HG03469 (cell line): ENCODE data around the gene TRIM17.

ENCODE experiments used
- ATAC-seq: cut with Tn5 transposase; IDR thresholded peaks from one replicate; pipeline ENCODE4 v1.9.1; 2021; ENCODE audit warnings: mild to moderate bottlenecking, moderate library complexity, moderate number of reproducible peaks; ENCODE audit not compliant: unreplicated experiment

Gene TRIM17

DNA sequence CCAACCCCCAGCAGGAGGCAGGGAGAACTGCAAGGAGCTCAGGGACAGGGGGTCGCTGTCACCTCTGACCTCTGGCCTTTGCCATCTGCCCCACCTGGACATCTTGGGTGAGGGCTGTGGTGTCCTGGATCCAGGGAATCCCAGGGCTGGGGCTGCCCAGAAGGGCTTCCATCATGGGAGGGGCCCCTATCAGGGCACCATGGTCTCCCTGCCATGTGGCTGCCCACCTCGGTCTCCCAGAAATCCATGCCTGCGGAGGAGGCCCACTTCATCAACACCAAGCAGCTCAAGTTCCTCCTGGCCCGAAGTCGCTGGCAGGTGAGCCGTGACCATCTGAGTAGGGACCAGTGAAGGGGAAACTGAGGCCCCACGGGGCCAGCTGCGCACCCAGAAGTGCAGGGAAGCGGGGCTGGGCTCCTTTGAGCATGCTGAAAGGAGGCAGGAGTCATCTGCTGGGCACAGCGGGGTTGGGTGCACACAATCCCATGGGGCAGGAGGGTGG is 46.2 kb downstream of the TRIM17 start:
- ATAC-seq: no peak

DNA sequence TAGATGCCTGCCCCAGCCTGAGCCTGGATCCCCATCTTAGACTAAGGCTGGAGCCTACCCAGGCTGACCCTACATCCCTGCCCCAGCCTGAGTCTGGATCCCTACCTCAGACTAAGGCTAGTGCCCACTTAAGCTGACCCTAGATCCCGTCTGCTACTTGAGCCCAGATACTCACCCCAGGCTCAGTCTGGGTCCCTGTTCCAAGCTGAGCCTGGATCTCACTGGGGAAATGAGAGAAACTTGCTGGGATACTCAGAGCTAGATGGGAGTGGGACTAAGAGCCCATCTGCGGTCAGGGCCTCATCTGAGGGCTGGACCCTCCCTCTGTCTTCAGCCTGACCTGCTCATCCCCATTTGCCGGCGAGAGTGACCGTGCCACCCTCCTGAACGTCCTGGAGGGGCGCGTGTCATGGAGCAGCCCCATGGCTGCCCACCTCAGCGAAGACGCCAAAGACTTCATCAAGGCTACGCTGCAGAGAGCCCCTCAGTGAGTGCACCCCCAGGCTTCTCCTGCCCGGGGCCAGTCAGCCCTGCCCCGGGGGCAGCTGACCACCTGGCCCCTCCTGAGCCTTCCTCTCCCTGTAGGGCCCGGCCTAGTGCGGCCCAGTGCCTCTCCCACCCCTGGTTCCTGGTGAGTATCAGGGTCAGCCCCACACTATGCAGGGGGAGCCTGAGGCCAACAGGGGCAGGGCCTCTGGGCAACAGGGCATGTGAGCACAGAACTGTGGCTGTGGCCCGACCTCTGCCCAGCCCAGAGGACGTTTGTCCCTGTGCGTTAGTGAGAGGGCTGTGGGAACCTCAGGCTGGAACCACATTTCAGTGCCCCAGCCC is 46.8 kb downstream of the TRIM17 start:
- ATAC-seq: no peak

DNA sequence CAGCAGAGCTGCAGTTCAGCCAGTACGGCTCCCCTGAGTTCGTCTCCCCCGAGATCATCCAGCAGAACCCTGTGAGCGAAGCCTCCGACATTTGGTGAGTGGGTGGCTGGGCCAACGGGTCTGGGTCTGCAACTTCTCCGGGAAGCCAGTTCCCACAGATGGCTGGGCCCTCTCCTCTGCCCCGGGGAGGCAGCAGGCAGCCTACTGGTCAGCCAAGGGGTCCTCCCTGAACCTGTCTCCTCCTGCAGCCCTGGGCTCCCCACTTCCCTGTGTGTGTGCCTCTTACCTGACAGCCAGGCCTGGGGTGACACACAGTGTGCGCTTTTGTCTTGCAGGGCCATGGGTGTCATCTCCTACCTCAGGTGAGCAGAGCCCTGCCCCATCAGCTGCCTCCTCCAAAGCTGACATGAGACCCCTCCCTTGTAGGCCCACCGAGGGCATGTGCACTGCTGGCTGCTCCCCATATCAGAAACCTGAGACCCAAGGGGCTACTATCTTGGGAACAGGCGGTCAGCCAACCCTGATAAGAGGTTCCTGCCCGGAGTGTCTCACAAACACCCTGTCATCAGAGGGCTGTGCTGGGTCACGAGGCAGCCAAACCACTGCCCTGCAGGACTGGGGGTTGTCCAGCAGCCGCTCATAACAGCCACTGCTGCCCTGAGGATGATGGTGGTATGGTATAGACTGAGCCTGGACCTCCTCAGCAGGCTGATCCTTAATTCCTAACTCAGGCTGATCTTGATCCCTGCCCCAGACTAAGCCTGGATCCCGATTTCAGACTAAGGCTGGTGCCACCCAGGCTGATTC is 47.7 kb downstream of the TRIM17 start:
- ATAC-seq: no peak

- ATAC-seq: no peak
Observed at GRCh38 chr1:228367798-228368791, 48.6 kb downstream of the TRIM17 start.

GRCh38 chr1:228366866-228367741 is 49.6 kb downstream of the TRIM17 start:
- no peak for ATAC-seq

- ATAC-seq: no peak
Observed at GRCh38 chr1:228366062-228366865, 50.4 kb downstream of the TRIM17 start.

DNA sequence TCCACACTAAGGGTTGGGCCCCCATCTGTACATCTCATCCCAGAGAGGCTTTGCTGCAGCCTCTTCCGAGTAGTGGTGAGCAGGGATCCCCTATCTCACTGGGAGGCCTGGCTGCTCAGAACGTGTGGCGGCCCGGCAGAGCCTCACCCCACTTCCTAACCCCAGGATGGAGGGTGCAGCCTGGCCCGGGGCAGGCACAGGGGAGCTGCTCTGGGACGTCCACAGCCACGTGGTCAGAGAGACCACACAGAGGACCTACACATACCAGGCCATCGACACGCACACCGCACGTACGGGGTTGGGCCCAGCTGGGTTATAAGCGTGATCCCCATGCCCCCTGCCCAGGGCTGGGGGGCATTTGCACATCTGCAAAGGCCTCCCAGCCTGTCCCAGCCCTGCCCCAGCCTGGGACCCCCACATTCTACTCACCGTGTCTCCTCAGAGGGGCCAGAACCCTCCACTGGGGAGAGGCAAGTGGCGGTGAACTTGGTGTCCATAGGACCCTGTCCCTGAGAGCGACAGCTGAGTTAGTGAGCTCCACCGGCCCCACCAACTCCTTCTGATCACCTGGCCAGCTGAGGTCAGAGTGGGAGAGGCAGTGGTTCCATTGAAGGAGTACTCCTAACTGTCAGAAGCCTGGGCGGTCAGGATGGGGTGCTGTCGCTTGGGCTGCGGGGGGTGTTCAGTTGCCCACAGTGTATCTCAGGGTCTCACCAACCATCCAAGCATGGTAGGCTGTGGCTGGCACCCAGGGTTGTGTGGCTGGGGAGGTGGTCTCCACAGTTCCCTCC is 51.2 kb downstream of the TRIM17 start:
- ATAC-seq: no peak

GRCh38 chr1:228364706-228365213 is 51.9 kb downstream of the TRIM17 start:
- no peak for ATAC-seq

DNA sequence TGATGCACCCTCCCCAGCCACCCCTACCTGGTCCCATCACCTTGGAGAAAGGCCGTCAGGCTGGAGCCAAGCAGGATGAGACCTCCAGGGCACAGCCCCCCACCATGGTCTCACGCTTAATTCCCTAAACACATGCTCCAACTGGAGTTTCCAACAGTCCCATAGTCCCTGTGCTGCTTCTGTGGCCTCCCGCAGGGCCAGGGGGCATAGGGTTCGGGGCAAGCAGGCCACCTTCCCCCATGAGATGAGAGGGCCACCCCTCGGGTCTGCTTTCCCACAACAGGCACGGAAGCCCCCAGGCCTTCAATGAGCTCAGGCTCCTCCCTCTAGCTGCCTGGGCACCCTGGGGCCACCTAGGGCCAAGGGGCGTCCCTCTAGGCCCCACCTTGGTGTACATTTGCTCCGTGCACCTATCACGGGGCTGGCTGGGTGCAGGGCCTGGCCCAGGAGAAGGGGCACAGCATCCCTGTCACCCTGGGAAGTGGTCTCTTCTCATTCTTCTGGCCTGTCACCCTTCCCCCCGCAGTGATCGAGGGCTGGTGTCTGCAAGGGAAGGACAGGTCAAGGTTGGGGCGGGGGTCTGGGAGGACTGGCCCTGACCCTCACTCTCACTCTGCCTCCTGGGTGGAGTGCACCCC is 52.5 kb downstream of the TRIM17 start:
- ATAC-seq: no peak

DNA sequence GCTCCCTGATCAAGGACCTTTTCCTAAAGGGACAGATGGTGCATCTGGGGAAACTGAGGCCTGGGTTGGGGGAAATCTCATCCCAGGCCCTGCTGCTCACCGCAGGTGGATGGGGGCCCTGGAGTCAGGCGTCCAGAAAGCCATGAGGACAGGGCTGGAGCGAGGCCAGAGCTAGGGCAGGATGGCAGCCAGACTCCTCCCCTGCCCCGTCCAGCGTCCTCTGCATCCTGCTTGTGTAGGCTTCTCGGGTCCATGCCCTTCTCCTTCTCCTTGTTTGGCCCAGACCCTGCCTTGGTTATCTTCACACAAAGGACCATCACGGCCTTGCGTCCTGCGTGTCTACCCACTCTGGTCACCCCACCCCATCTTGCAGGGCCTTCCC is 53.0 kb downstream of the TRIM17 start:
- no peak for ATAC-seq

- ATAC-seq: no peak
Observed at GRCh38 chr1:228362884-228363450, 53.7 kb downstream of the TRIM17 start.

- no peak for ATAC-seq
Observed at GRCh38 chr1:228362141-228362883, 54.3 kb downstream of the TRIM17 start.

- ATAC-seq: no peak
Observed at GRCh38 chr1:228361314-228362140, 55.1 kb downstream of the TRIM17 start.

GRCh38 chr1:228360533-228361313 is 55.9 kb downstream of the TRIM17 start:
- no peak for ATAC-seq
